Sigmoid colon (tissue), 7 donors: ENCODE data around the gene SLC5A9. TPM values are rescaled to one million over a fixed set of nuclear protein-coding genes. Genes with fewer than 3 reads are reported as not detected.

ENCODE experiments used
- DNase-seq: peaks from one replicate; pipeline ENCODE4 v3.0.0-alpha.2; 2019
- H3K27ac ChIP-seq, 4 donors: fragments of 200-600 bp; sonication (generic); one replicate each; pipeline ENCODE4 v1.5.1; 2016 to 2019; ENCODE audit warnings: mild to moderate bottlenecking in 1 of 4
- H3K27me3 ChIP-seq, 3 donors: fragments of 200-600 bp; sonication (generic); one replicate each; pipeline ENCODE4 v1.5.1; 2019; ENCODE audit warnings: mild to moderate bottlenecking in 1 of 3
- H3K36me3 ChIP-seq, 4 donors: fragments of 200-600 bp; sonication (generic); one replicate each; pipeline ENCODE4 v1.5.1; 2016 to 2019
- H3K4me1 ChIP-seq, 4 donors: fragments of 200-600 bp; sonication (generic); one replicate each; pipeline ENCODE4 v1.5.1; 2017 to 2019
- H3K4me3 ChIP-seq, 4 donors: fragments of 200-600 bp; sonication (generic); one replicate each; pipeline ENCODE4 v1.5.1; 2017 to 2019; ENCODE audit warnings: mild to moderate bottlenecking in 2 of 4, moderate library complexity in 1 of 4
- H3K9me3 ChIP-seq, 4 donors: fragments of 200-600 bp in 3 of 4; sonication (generic) in 3 of 4; one replicate each; pipeline versions ENCODE4 v1.5.1 to v1.6.1; 2013 to 2019
- CTCF ChIP-seq, 4 experiments: fragments of 450-650 bp in 3 of 4; fragments of 200-600 bp in 1 of 4; IDR thresholded peaks; one replicate each; pipeline ENCODE4 v1.5.1; 2016 to 2019; ENCODE audit warnings: antibody characterized with exemption in 4 of 4, mild to moderate bottlenecking in 3 of 4, moderate library complexity in 2 of 4
- EP300 ChIP-seq, 4 donors: sonication (generic); formaldehyde crosslinking; IDR thresholded peaks; one replicate each; pipeline ENCODE4 v1.6.1; 2017; ENCODE audit warnings: antibody characterized with exemption in 4 of 4
- POLR2A ChIP-seq, 2 donors: fragments of 450-650 bp; IDR thresholded peaks; one replicate each; pipeline ENCODE4 v1.6.1; 2016; ENCODE audit warnings: antibody characterized with exemption in 2 of 2, mild to moderate bottlenecking in 2 of 2, moderate library complexity in 2 of 2
- POLR2AphosphoS5 ChIP-seq, 4 donors: sonication (generic); formaldehyde crosslinking; IDR thresholded peaks; one replicate each; pipeline ENCODE4 v1.6.1; 2017; ENCODE audit warnings: antibody characterized with exemption in 4 of 4
- WGBS, 2 donors: extraction: QIAGEN DNeasy Blood & Tissue Kit; methylation state at CpG; one replicate each; pipeline ENCODE4 v1.1.7; 2013; 5-methylcytosine and 5-hydroxymethylcytosine counted together
- intact Hi-C: fragments of 100-400 bp; cut with DNase I; formaldehyde crosslinking; loops from one replicate; pipeline ENCODE4 v1.15.1; 2023
- polyA plus RNA-seq, 3 donors: library from polyadenylated mRNA; stranded (reverse); fragments of 200-250 nt; gene quantifications; one replicate each; pipeline ENCODE4 v1.2.3, GENCODE V29; 2013
- total RNA-seq, 4 donors: library from RNA; depleted of rRNA; stranded (reverse); fragments of >200 nt; gene quantifications; one replicate each; pipeline ENCODE4 v1.1.0, GENCODE V29; 2016
- donor health status: healthy with polysubstance abuse.
- donor health status: Bipolar disorder and iron deficiency.
- donor health status: healthy.

Gene SLC5A9
- total and polyA plus RNA-seq, 7 donors: 0.69 to 1.5 TPM; not detected in 5

- Histone ChIP-seq H3K27ac (no peak overlapping the region), H3K4me1 (no peaks in the 10 kb centered on the region), H3K9me3 (no peaks in the 10 kb centered on the region), H3K4me3 (no peak overlapping the region), H3K27me3 (no peaks in the 10 kb centered on the region), H3K36me3 (no peaks in the 10 kb centered on the region)
- intact Hi-C loops: no loop called here
- no peak for DNase-seq
- WGBS, 2 donors: 57 to 76% methylated on average over 2 of the region's 2 CpGs
- TF ChIP-seq POLR2AphosphoS5 (IDR thresholded peaks at IDR 0.05) (no peak), EP300 (IDR thresholded peaks at IDR 0.05) (no peak), CTCF (IDR thresholded peaks at IDR 0.05) (no peak), POLR2A (IDR thresholded peaks at IDR 0.05) (no peak)
Measured at GRCh38 chr1:48182439-48182838, 40.1 kb upstream of the SLC5A9 start.

- TF ChIP-seq POLR2AphosphoS5 (IDR thresholded peaks at IDR 0.05) (no peak), CTCF (IDR thresholded peaks at IDR 0.05) (no peak), EP300 (IDR thresholded peaks at IDR 0.05) (no peak), POLR2A (IDR thresholded peaks at IDR 0.05) (no peak)
- DNase-seq: no peak
- H3K4me3 ChIP-seq: no peak overlapping the region
- H3K9me3 ChIP-seq: peaks cover 0 to 4% (median 0%) of the 10 kb centered on the region in 4 donors
- no peak overlapping the region for H3K27ac ChIP-seq
- WGBS, 2 donors: 28 to 56% methylated on average over 3 of the region's 3 CpGs
- H3K36me3 ChIP-seq: no peaks in the 10 kb centered on the region
- intact Hi-C loops: no loop called here
- no peaks in the 10 kb centered on the region for H3K4me1 ChIP-seq
- H3K27me3 ChIP-seq: peaks cover 0 to 6% (median 5%) of the 10 kb centered on the region in 3 donors
Measured at GRCh38 chr1:48186306-48186839, 36.1 kb upstream of the SLC5A9 start.

- Histone ChIP-seq H3K36me3 (no peaks in the 10 kb centered on the region), H3K27ac (no peak overlapping the region), H3K9me3 (peaks cover 0 to 4% (median 0%) of the 10 kb centered on the region in 4 donors), H3K4me3 (no peak overlapping the region), H3K4me1 (no peaks in the 10 kb centered on the region), H3K27me3 (peaks cover 0 to 6% (median 5%) of the 10 kb centered on the region in 3 donors)
- TF ChIP-seq POLR2A (IDR thresholded peaks at IDR 0.05) (no peak), POLR2AphosphoS5 (IDR thresholded peaks at IDR 0.05) (no peak), EP300 (IDR thresholded peaks at IDR 0.05) (no peak)
- DNase-seq: no peak
- intact Hi-C loops: no loop called here
Measured at GRCh38 chr1:48187969-48188563, 34.5 kb upstream of the SLC5A9 start.

DNA sequence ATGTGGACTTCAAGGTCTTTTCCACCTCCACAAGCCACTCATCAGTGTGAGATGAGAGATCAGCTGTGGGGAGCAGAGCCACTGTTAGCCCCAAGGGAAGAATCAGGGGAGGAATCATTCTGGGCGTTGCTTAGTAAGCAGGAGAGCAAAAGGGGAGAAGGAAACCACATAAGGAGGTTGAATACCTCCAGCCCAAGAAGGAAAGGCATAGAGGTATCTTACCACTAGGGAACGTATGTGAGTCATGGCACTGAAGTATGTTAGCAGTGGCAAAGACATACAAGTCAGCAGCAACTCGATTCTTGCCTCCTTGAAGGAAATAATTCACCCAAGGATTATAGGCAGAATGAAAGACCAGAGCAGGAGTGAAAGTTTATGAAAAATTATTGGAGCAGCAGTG, 31.6 kb upstream of the SLC5A9 start:
- TF ChIP-seq POLR2AphosphoS5 (IDR thresholded peaks at IDR 0.05) (no peak), POLR2A (IDR thresholded peaks at IDR 0.05) (no peak), EP300 (IDR thresholded peaks at IDR 0.05) (no peak), CTCF (IDR thresholded peaks at IDR 0.05) (no peak)
- Histone ChIP-seq H3K27me3 (peaks cover 0 to 9% (median 5%) of the 10 kb centered on the region in 3 donors), H3K36me3 (no peaks in the 10 kb centered on the region), H3K27ac (no peak overlapping the region), H3K4me3 (no peak overlapping the region), H3K9me3 (peaks cover 0 to 4% (median 0%) of the 10 kb centered on the region in 4 donors), H3K4me1 (peaks cover 0 to 6% (median 0%) of the 10 kb centered on the region in 4 donors)
- intact Hi-C loops: no loop called here
- WGBS, 2 donors: 21 to 59% methylated on average over 3 of the region's 3 CpGs
- no peak for DNase-seq

GRCh38 chr1:48194801-48195200, 27.7 kb upstream of the SLC5A9 start:
- H3K4me3 ChIP-seq: no peak overlapping the region
- H3K27me3 ChIP-seq: peaks cover 0 to 9% (median 5%) of the 10 kb centered on the region in 3 donors
- intact Hi-C loops: no loop called here
- TF ChIP-seq CTCF (IDR thresholded peaks at IDR 0.05) (no peak), POLR2A (IDR thresholded peaks at IDR 0.05) (no peak), EP300 (IDR thresholded peaks at IDR 0.05) (no peak), POLR2AphosphoS5 (IDR thresholded peaks at IDR 0.05) (no peak)
- H3K4me1 ChIP-seq: peaks cover 0 to 6% (median 0%) of the 10 kb centered on the region in 4 donors
- no peaks in the 10 kb centered on the region for H3K9me3 ChIP-seq
- WGBS, 2 donors: 68 to 84% methylated on average over 2 of the region's 2 CpGs
- H3K36me3 ChIP-seq: no peaks in the 10 kb centered on the region
- no peak for DNase-seq
- H3K27ac ChIP-seq: no peak overlapping the region
